Measurements from ENCODE around the gene PATE2.

The PATE2 gene

DNA sequence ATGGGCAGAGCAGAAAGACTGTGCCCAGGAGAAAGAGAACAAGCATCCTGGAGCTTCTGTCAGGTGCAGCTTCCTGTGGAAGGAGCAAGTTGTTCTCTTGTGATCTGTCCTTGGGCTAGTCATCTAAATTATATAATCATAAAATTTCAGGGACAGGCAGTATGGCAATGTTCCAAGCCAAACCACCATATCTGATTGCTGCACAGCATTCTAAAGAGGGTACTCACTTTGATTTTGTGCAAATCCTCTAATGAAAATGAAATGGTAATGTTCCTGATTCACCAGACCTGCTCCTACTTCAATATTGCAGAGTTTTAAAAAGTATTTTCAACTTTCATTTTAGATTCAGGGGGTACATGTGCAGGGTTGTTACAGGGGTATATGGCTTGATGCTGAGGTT lies at the start of gene PATE2:
TSS of gene PATE2 (minus strand) at position 101 of the 400 bp plus-strand sequence. CDS start at position 46, 55 bp downstream.
- in situ Hi-C loops (cut with MboI; ENCODE audit: low sequenced_read_pairs), result no loop called here

DNA sequence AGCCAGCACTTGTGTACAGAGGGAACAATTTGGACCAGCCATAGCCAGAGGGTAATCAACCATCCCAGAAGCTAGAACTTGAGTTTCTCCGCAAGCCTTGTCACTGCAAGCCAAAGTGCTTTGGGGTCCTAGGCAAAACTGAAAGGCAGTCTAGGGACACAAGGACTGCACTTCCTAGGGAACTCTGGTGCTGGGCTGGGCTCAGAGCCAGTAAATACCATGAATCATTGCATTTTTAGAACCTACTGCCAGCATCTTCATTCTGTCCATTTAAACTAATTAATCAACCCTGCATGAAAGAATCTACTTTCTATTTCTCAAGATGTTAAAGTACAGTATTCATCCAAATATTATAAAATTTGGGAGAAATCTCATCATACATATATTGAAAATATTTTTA lies 29.3 kb upstream of the PATE2 start:
- in situ Hi-C loops (cut with MboI; ENCODE audit: low sequenced_read_pairs), result no loop called here

- in situ Hi-C loops (cut with MboI; ENCODE audit: low sequenced_read_pairs), result no loop called here
Observed at GRCh38 chr11:125802387-125802786, 23.8 kb upstream of the PATE2 start.

GRCh38 chr11:125799808-125800207 lies 21.2 kb upstream of the PATE2 start:
- in situ Hi-C loops (cut with MboI; ENCODE audit: low sequenced_read_pairs), result no loop called here

GRCh38 chr11:125797641-125798040 lies 19.0 kb upstream of the PATE2 start:
- in situ Hi-C loops (cut with MboI; ENCODE audit: low sequenced_read_pairs), result no loop called here

DNA sequence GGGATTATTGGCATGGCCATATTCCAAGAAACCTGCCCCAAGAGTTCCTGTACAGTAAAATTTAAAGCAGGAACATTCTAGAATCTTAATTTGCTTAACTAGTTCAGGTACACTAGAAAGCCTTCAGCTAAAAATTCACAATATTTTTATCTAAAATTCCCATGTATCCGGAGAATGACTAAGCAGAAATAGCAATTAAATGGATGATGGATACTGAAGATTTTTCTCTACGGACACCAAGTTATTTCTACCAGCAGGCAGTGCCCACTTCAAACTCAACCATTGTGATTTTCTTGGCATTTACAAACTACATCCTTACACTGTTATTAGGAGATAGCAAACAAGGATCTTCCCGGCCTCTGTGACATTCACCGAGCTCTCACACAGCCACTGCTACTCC lies 12.2 kb upstream of the PATE2 start:
- in situ Hi-C loops (cut with MboI; ENCODE audit: low sequenced_read_pairs), result no loop called here

DNA sequence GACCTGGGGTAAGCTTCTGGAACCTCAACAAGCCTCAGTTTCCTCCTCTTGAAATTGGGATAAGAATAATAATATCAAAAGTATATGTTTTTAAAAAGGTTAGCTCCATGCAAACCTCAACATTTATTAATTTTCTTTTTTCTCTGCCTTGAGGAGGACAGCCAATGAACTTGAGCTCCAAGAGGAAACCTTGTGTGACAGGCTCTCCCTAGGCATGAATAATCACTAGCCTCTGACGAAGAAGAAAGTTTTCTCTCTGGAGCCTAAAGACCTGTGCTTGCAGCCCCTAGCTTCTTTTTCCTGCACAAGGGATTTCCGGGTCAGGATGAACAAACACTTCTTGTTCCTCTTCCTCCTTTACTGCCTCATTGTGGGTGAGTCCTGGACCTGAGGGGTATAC lies 9.2 kb upstream of the PATE2 start, which contains the start of gene PATE3:
TSS of gene PATE3 (plus strand) at position 301 of the 400 bp plus-strand sequence. CDS start at position 326, 25 bp downstream.
- in situ Hi-C loops (cut with MboI; ENCODE audit: low sequenced_read_pairs), result no loop called here

DNA sequence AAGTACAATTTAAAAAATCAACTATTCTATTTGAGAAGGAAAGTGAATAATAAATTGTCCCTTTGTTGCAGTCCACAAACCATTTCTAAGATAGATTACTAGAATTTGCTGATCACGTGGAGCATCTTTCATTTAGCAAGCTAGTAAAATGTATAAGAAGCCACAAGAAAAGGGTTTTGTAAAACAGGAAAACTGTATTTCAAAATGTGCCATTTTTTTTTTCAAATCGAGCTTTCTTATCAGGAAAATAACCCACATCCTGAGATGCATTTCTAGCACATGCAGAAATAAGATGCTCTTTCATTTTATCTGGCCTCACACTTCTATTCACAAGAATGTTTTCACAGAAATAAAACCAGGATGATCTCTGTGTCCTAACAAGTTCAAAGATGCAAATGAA lies 6.0 kb upstream of the PATE2 start:
- in situ Hi-C loops (cut with MboI; ENCODE audit: low sequenced_read_pairs), result no loop called here

- in situ Hi-C loops (cut with MboI; ENCODE audit: low sequenced_read_pairs), result no loop called here
Observed at GRCh38 chr11:125777309-125777708, 1.3 kb downstream of the PATE2 start.

GRCh38 chr11:125773516-125773915 lies 5.1 kb downstream of the PATE2 start:
- in situ Hi-C loops (cut with MboI; ENCODE audit: low sequenced_read_pairs), result no loop called here

DNA sequence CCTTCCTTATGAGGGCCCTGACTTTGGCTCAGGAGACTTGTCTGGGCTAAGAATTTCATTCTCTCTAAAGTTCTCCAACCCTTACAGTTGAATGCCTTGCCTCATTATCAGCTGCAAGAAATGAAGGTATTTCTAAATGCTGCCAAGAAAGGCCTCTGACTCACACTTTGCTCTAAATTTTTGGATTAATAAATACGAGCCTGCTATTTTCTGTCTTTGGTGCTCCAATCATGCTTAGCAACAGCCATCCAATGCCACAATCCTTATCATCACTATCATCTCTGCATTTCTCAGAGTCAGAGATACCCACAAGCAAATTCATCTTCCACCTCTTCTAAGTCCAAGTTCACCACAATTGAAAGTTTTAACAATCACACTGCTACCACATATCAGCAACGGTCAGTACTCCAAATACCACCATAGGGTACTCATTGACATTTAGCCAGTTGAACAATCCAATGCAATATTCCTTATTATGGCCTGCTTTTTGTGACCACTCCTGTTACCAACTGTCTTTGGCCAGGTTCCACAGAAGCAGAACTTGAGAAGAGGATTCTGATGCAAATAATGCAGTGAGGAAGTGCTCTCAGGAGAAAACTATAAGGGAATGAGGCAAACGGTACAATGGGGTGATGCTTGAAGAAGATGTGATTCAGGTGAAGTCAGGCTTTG lies 5.7 kb downstream of the PATE2 start:
- in situ Hi-C loops (cut with MboI; ENCODE audit: low sequenced_read_pairs), result no loop called here

DNA sequence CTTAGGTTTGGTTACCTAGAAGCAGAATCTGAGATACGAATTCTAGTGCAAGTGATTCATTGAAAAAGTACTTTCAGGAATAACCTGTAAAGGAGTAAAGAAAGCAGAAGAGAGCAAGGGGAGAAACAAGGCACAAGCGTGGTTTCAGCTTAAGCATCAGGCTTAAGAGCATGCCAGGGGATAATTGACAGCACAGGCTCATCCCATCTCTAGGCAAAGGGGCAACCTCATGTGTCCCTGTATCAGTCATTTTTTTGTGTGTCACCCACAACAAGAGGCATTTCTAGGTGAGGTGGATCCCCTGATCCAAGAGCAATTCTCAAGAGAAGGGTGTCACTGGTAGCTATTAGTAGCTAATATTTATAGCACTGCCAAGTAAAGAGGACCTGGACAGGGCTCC lies 8.0 kb downstream of the PATE2 start:
- in situ Hi-C loops (cut with MboI; ENCODE audit: low sequenced_read_pairs), result no loop called here

DNA sequence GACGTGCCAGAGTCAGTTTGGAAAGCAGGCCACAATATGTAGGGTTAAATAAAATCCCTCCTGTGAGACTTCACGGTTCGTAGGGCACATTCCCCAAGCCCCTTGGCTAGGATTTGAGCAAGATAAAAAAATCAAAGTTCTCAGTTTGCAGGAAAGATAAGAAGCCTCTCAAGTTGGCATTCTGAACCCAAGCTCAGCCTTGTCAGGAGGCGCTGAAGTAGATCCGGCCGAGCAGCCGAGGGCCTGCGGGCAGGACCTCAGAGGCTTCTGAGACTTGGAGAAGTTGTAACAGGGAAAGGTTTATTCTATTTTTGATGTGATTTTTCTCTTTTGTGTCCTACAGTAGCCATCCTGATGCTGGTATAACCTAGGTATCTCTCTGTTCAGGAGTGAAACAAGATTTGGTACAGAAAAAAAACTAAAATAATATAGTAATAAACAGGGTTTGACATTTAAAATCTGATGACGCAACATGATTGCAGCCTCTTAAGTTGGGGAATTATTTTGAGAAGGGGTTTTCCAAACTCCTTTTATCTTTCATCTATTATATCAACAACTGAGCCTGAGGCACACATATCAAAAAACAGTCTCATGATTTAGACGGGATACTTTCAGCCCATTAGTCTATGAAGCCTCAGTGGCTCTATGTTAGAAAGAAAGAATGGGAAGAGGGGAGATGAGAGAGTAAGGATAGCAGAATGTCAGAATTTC lies 10.1 kb downstream of the PATE2 start:
- in situ Hi-C loops (cut with MboI; ENCODE audit: low sequenced_read_pairs), result no loop called here

DNA sequence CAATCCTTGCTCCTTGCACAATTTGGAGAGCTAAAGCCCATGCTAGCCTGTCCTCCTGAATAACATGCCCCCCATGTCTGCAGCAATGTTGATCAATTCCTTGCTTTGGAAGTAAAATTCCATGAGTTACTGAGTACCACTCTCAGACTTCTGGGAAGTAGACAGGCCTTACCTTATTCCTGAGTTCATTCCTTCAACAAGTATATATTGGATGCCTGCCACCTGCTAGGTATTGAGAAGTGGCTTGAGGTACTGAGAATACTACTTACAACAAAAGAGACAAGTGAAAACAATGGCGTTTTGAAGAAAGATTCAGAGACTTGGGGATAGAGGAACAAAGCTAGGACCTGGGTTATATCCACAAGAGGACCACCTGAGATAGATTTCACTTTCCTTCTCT lies 12.4 kb downstream of the PATE2 start:
- in situ Hi-C loops (cut with MboI; ENCODE audit: low sequenced_read_pairs), result no loop called here

DNA sequence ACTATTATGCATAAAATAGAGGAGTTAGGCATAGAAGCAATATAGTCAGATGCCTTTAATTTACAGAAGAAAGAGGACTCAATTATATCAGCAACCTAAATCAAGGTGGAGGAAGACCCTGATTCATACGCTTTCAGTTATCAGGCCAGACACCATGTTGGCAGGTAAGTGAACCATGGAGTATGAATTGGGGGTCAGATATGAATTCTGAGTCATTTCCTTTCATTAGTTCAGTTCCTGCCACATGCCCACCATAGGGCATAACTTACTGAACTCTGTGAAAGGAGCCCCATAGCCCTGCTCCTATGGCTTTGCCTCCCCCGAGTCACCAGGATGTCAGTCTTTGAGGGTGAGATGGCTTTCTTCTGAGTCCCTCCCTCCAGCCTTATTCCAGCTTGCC lies 15.1 kb downstream of the PATE2 start:
- in situ Hi-C loops (cut with MboI; ENCODE audit: low sequenced_read_pairs), result no loop called here

- in situ Hi-C loops (cut with MboI; ENCODE audit: low sequenced_read_pairs), result no loop called here
Observed at GRCh38 chr11:125762445-125762844, 16.2 kb downstream of the PATE2 start.

GRCh38 chr11:125756050-125756449 lies 22.6 kb downstream of the PATE2 start:
- in situ Hi-C loops (cut with MboI; ENCODE audit: low sequenced_read_pairs), result no loop called here

DNA sequence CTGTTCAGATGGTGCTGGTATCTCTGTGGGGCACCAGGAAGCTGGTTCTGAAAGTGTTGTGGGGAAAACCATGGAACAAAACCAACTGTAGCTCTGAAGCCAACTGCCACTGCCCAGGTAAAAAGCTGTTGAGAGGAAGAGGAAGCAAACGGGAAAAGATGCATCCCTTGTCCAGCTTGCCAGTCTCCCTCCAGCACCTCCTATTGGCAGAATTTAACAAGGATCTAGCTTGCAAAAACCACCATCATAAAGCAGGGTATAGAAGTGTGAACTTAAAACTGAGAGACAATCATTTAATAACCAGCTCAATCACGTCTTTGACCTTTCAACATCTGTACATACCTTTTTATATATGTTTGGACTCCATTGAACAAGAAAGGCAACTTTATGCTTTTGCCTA lies 28.0 kb downstream of the PATE2 start:
- in situ Hi-C loops (cut with MboI; ENCODE audit: low sequenced_read_pairs), result no loop called here

- in situ Hi-C loops (cut with MboI; ENCODE audit: low sequenced_read_pairs), result no loop called here
Observed at GRCh38 chr11:125745979-125746378, 32.6 kb downstream of the PATE2 start, which contains the start of gene PATE1. Gene PATE1 (plus strand): TSS chr11:125746279. CDS start chr11:125746305, 26 bp downstream.

DNA sequence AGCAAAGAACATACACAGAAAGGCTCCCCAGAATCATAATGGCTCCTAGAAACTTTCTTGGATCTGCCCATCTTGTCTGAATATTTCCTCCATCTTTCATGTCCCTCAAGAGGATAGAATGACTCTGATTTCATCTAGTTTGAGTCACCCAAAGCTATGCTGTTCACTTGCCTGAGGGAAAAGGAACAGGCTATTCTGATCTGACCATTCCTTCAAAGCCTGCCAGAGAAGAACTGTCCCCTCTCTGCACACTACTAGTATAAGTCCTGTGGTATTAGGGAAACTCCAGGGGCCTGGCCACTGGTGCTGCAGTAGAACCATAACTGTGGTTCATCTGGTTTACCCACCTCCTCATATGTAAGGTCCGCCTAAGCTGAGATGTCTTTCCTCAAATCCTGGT lies 34.9 kb downstream of the PATE2 start:
- in situ Hi-C loops (cut with MboI; ENCODE audit: low sequenced_read_pairs), result no loop called here

DNA sequence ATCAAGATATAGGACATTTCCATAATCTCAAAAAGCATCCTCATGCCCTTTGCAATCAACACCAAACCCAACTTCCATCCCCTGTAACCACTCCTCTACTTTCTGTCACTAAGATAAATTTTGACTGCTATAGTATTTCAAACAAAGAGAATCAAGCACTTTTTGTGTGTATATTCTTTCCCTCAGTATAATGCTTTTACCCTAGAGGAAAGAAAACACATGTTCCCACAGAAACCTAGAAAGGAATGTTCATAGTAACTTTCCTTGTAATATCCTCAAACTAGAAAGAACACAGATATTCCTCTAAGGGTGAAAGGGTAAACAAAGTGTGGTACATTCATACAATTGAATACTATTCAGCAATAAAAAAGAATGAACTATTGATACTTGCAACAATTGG lies 38.0 kb downstream of the PATE2 start:
- in situ Hi-C loops (cut with MboI; ENCODE audit: low sequenced_read_pairs), result no loop called here

GRCh38 chr11:125728969-125729368 lies 49.7 kb downstream of the PATE2 start:
- in situ Hi-C loops (cut with MboI; ENCODE audit: low sequenced_read_pairs), result no loop called here
